Measurements from ENCODE around the gene SPRR4. TPM values are rescaled to one million over a fixed set of nuclear protein-coding genes. Genes with fewer than 3 reads are reported as not detected.

SPRR4 gene
- total RNA-seq, 1 experiment from 2014 or later: not detected

DNA sequence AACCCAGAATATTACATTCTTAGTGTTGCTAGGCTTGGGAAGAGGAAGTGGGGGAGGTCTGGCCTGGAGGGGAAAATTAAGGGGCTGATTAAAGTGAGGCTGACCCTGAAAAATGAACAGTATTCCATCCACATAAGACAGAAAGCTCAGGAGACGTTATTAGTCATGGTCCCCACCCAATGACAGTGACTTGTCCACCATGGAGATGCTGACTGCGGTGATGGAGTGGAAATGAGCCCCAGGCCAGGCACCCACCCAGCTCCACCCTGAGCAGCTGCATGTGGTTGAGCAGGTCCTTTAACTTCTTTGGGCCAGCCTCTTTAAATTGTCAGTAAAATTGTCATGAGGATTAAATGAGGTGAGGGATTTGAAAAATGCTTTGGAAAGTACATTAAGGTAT, 1.4 kb upstream of the SPRR4 start:
- no peak overlapping the region for H3K4me3 ChIP-seq (ENCODE audit: low read length)
- no peaks in the 10 kb centered on the region for H3K27me3 ChIP-seq (ENCODE audit: low read length)
- H3K79me2 ChIP-seq (ENCODE audit: low read length): no peaks in the 10 kb centered on the region
- H3K9me2 ChIP-seq (replicated peaks; ENCODE audit: insufficient read depth, low read length): no peaks in the 10 kb centered on the region
- H3K9me3 ChIP-seq (ENCODE audit: low read length): no peaks in the 10 kb centered on the region
- no peak overlapping the region for H2AFZ ChIP-seq (ENCODE audit: low read length)
- no peak overlapping the region for H3K27ac ChIP-seq (ENCODE audit: low read length)
- peaks cover 22% of the 10 kb centered on the region for H3K4me1 ChIP-seq (ENCODE audit: low read length)
- no peaks in the 10 kb centered on the region for H3K36me3 ChIP-seq (ENCODE audit: insufficient read depth, low read length)
- DNase-seq: no peak
- H4K20me1 ChIP-seq (ENCODE audit: insufficient read depth, low read depth, low read length): no peaks in the 10 kb centered on the region
- H3K9ac ChIP-seq (ENCODE audit: low read length): no peak overlapping the region
- no peak overlapping the region for H3K4me2 ChIP-seq (ENCODE audit: low read depth, low read length, poor library complexity, severe bottlenecking)

DNA sequence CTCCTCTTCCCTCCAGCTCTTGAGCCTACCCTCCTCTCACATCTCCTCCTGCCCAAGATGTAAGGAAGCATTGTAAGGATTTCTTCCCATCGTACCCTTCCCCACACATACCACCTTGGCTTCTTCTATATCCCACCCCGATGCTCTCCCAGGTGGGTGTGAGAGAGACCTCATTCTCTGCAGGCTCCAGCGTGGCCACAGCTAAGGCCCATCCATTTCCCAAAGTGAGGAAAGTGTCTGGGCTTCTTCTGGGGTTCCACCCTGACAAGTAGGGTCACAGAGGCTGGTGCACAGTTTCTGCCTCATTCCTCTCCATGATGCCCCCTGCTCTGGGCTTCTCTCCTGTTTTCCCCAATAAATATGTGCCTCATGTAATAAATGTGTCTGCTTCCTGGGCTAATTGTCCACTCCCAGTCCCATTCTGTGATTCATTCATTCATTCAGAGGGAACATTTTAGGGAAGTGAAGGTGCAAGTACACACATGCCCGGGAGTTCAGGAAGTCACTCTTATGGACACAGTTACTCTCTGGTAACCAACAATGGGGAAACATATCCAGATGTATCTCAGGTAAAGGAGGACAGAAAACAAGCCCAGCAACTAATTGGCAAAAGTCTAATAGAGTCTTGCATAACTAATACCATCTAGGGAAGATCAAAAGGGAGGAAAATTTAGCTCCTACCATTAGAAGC, 1.9 kb downstream of the SPRR4 start:
- Histone ChIP-seq H3K4me3 (ENCODE audit: low read length) (no peak overlapping the region), H4K20me1 (ENCODE audit: insufficient read depth, low read depth, low read length) (no peaks in the 10 kb centered on the region)

DNA sequence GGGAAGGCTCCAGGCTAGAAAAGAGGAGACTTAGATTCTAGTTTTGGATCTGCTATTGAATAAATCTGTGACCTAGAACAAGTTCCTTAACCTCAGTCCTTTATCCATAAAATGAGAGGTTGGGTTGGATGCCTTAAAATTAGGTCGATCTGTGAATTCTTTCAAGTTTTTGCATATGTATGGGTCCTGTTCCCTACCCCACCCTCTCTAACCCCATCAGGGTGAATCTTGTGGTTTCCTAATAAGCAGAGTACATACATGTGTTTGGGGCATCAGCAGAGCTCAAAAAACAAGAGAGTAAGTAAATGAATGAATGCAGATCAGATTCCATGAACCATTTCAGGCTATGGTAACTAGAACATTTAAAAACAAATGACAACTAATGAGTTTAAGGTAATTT, 6.2 kb downstream of the SPRR4 start:
- no peak for DNase-seq
- H3K4me3 ChIP-seq (ENCODE audit: low read length): no peak overlapping the region

More for the DNA sequence above, 1.9 kb downstream of the SPRR4 start:
- H3K36me3 ChIP-seq (ENCODE audit: insufficient read depth, low read length): no peaks in the 10 kb centered on the region
- H3K9ac ChIP-seq (ENCODE audit: low read length): no peak overlapping the region
- no peaks in the 10 kb centered on the region for H3K27me3 ChIP-seq (ENCODE audit: low read length)
- H3K27ac ChIP-seq (ENCODE audit: low read length): no peak overlapping the region
- H3K79me2 ChIP-seq (ENCODE audit: low read length): no peaks in the 10 kb centered on the region
- H3K9me3 ChIP-seq (ENCODE audit: low read length): no peaks in the 10 kb centered on the region
- no peak overlapping the region for H2AFZ ChIP-seq (ENCODE audit: low read length)
- H3K4me1 ChIP-seq (ENCODE audit: low read length): peaks cover 25% of the 10 kb centered on the region
- H3K4me2 ChIP-seq (ENCODE audit: low read depth, low read length, poor library complexity, severe bottlenecking): no peak overlapping the region
- DNase-seq: no peak
- no peaks in the 10 kb centered on the region for H3K9me2 ChIP-seq (replicated peaks; ENCODE audit: insufficient read depth, low read length)

DNA sequence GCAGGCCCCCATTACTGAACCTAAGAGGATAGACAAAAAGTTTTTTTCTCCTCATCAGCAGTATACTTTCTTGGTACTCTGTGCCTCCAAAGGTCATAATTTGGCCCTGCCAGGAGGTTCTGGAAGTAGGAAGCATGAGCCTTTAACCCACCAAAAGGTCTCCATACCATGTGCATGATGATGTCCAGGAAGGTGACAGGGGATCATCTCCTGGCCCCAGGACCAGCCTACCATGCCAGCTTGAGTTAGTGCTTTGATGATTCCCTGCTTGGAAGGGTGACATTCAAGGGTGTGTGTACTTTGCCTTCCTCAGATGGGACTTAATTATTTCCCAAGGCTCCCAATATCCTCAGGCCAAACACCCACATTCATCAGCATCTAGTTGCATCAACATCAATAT, 7.2 kb downstream of the SPRR4 start:
- H3K36me3 ChIP-seq (ENCODE audit: insufficient read depth, low read length): no peaks in the 10 kb centered on the region
- H3K79me2 ChIP-seq (ENCODE audit: low read length): no peaks in the 10 kb centered on the region
- no peaks in the 10 kb centered on the region for H3K27me3 ChIP-seq (ENCODE audit: low read length)
- no peak for DNase-seq
- no peaks in the 10 kb centered on the region for H3K9me2 ChIP-seq (replicated peaks; ENCODE audit: insufficient read depth, low read length)
- no peaks in the 10 kb centered on the region for H3K9me3 ChIP-seq (ENCODE audit: low read length)
- H3K27ac ChIP-seq (ENCODE audit: low read length): no peak overlapping the region
- peaks cover 35% of the 10 kb centered on the region for H3K4me1 ChIP-seq (ENCODE audit: low read length)
- H3K4me2 ChIP-seq (ENCODE audit: low read depth, low read length, poor library complexity, severe bottlenecking): no peak overlapping the region
- H4K20me1 ChIP-seq (ENCODE audit: insufficient read depth, low read depth, low read length): no peaks in the 10 kb centered on the region
- H3K9ac ChIP-seq (ENCODE audit: low read length): no peak overlapping the region
- H3K4me3 ChIP-seq (ENCODE audit: low read length): no peak overlapping the region
- H2AFZ ChIP-seq (ENCODE audit: low read length): no peak overlapping the region

More for the DNA sequence above, 6.2 kb downstream of the SPRR4 start:
- Histone ChIP-seq H3K9me3 (ENCODE audit: low read length) (no peaks in the 10 kb centered on the region), H3K9me2 (replicated peaks; ENCODE audit: insufficient read depth, low read length) (no peaks in the 10 kb centered on the region), H2AFZ (ENCODE audit: low read length) (no peak overlapping the region), H3K79me2 (ENCODE audit: low read length) (no peaks in the 10 kb centered on the region), H3K4me2 (ENCODE audit: low read depth, low read length, poor library complexity, severe bottlenecking) (no peak overlapping the region), H3K27me3 (ENCODE audit: low read length) (no peaks in the 10 kb centered on the region), H4K20me1 (ENCODE audit: insufficient read depth, low read depth, low read length) (no peaks in the 10 kb centered on the region), H3K9ac (ENCODE audit: low read length) (no peak overlapping the region), H3K27ac (ENCODE audit: low read length) (no peak overlapping the region), H3K4me1 (ENCODE audit: low read length) (peaks cover 35% of the 10 kb centered on the region), H3K36me3 (ENCODE audit: insufficient read depth, low read length) (no peaks in the 10 kb centered on the region)

DNA sequence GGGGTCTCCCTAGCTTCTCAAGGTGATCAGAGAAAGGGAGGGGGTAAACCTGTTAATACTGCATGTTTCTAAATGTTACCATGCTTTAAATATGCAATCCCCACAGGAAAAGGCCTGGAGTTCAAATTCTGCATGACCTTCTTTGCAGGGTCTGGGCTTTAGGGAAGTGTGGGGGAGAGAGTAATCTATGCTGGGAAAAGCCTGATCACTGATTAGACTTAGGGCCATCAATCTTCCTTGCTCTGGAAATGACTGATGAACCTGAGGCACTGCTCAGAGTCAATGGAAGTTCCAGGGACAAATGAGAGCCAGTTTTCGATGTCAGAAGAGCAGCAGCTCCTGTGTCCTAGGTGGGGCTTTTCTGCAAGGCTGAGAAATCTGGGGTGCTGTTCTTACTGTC, 10.2 kb downstream of the SPRR4 start:
- Histone ChIP-seq H3K9me2 (replicated peaks; ENCODE audit: insufficient read depth, low read length) (no peaks in the 10 kb centered on the region), H3K4me1 (ENCODE audit: low read length) (peaks cover 35% of the 10 kb centered on the region), H3K4me2 (ENCODE audit: low read depth, low read length, poor library complexity, severe bottlenecking) (no peak overlapping the region), H2AFZ (ENCODE audit: low read length) (no peak overlapping the region), H4K20me1 (ENCODE audit: insufficient read depth, low read depth, low read length) (no peaks in the 10 kb centered on the region), H3K27ac (ENCODE audit: low read length) (no peak overlapping the region), H3K4me3 (ENCODE audit: low read length) (no peak overlapping the region), H3K27me3 (ENCODE audit: low read length) (no peaks in the 10 kb centered on the region), H3K9me3 (ENCODE audit: low read length) (no peaks in the 10 kb centered on the region), H3K9ac (ENCODE audit: low read length) (no peak overlapping the region), H3K79me2 (ENCODE audit: low read length) (no peaks in the 10 kb centered on the region), H3K36me3 (ENCODE audit: insufficient read depth, low read length) (no peaks in the 10 kb centered on the region)
- DNase-seq: no peak

DNA sequence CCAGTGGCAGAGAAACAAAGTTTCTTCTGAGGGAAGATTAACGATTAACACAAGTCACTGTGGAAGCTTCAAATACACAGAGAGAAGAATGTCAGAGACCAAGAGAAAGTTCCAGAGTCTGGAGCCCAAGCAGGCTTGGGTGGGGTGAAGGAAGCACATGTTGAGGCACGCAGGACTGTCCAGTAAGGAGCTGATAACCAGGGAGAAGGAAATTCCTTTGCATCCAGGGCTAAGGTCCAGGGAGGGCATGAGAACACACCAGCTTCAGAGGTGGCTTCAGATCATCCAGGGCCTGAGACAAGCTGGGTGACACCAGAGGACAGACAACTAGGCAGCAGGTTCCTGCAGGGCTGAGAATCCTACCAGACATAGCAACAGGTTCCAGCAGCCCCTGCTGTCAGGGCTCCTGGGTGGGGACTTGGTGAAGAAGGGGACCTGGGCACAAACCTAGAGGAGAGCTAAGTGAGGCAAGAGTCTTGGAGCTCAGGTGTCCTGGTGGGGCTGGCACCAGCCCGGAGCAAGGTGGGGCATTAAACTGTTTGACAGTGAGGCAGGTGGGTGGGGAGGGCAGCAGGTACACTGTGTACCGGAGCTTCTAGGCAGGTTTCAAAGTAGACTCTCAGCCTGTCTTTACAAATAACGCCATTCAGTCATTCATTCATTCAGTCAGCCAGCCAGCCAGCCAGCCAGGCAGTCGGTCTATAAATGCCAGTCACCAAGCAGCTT, 10.9 kb downstream of the SPRR4 start:
- no peaks in the 10 kb centered on the region for H3K36me3 ChIP-seq (ENCODE audit: insufficient read depth, low read length)
- no peak overlapping the region for H3K9ac ChIP-seq (ENCODE audit: low read length)
- no peaks in the 10 kb centered on the region for H3K9me2 ChIP-seq (replicated peaks; ENCODE audit: insufficient read depth, low read length)
- H3K4me2 ChIP-seq (ENCODE audit: low read depth, low read length, poor library complexity, severe bottlenecking): no peak overlapping the region
- H3K79me2 ChIP-seq (ENCODE audit: low read length): no peaks in the 10 kb centered on the region
- DNase-seq: no peak
- H3K27me3 ChIP-seq (ENCODE audit: low read length): no peaks in the 10 kb centered on the region
- H2AFZ ChIP-seq (ENCODE audit: low read length): no peak overlapping the region
- H3K27ac ChIP-seq (ENCODE audit: low read length): no peak overlapping the region
- no peaks in the 10 kb centered on the region for H4K20me1 ChIP-seq (ENCODE audit: insufficient read depth, low read depth, low read length)
- no peak overlapping the region for H3K4me3 ChIP-seq (ENCODE audit: low read length)
- H3K4me1 ChIP-seq (ENCODE audit: low read length): peaks cover 35% of the 10 kb centered on the region
- H3K9me3 ChIP-seq (ENCODE audit: low read length): no peaks in the 10 kb centered on the region

DNA sequence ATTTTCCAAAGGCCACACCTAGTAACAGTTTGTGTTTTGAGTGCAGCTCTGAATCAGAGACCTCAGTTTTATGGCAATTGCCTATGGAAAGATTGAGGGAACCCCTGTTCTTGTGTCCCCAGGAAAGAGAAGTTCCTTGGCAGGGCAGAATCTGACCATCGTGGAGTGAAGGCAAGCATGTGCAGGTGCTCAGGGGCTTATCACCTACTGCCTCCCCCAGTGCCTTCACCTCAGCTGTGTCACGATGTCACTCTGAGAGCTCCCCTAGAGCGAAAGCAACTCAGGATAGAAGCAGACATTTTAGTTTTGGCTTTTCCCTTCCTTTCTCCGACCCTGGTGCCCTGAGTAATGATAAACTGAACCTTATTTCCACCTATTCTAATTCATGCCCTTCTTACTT, 11.6 kb downstream of the SPRR4 start:
- no peaks in the 10 kb centered on the region for H3K9me2 ChIP-seq (replicated peaks; ENCODE audit: insufficient read depth, low read length)
- H3K4me1 ChIP-seq (ENCODE audit: low read length): peaks cover 32% of the 10 kb centered on the region
- H3K9ac ChIP-seq (ENCODE audit: low read length): no peak overlapping the region
- H3K79me2 ChIP-seq (ENCODE audit: low read length): no peaks in the 10 kb centered on the region
- DNase-seq: no peak
- no peaks in the 10 kb centered on the region for H3K9me3 ChIP-seq (ENCODE audit: low read length)
- no peak overlapping the region for H3K4me3 ChIP-seq (ENCODE audit: low read length)
- H3K36me3 ChIP-seq (ENCODE audit: insufficient read depth, low read length): no peaks in the 10 kb centered on the region
- H3K4me2 ChIP-seq (ENCODE audit: low read depth, low read length, poor library complexity, severe bottlenecking): no peak overlapping the region
- no peaks in the 10 kb centered on the region for H3K27me3 ChIP-seq (ENCODE audit: low read length)
- H3K27ac ChIP-seq (ENCODE audit: low read length): no peak overlapping the region
- H4K20me1 ChIP-seq (ENCODE audit: insufficient read depth, low read depth, low read length): no peaks in the 10 kb centered on the region
- no peak overlapping the region for H2AFZ ChIP-seq (ENCODE audit: low read length)

DNA sequence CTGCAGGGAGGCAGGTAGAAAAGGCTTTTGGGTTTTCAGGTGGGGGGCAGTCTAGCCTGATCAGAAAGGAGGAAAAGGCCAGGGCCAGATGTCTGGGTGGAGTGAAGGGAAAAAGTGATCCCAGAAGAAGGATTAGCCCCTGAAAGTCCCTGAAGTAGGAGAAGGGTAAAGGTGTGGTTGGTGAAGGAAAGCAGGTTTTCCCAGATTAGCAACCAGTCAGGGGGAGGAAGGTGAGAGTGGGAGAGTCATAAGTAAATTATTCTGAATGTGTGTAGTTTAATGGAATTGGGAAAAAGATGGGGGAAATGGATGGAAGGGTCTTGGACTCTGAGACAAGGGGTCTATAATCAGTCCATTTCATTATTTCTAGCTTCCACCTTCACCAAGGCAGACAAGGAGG, 12.8 kb downstream of the SPRR4 start:
- peaks cover 24% of the 10 kb centered on the region for H3K4me1 ChIP-seq (ENCODE audit: low read length)
- no peaks in the 10 kb centered on the region for H4K20me1 ChIP-seq (ENCODE audit: insufficient read depth, low read depth, low read length)
- no peak overlapping the region for H3K9ac ChIP-seq (ENCODE audit: low read length)
- no peaks in the 10 kb centered on the region for H3K27me3 ChIP-seq (ENCODE audit: low read length)
- H2AFZ ChIP-seq (ENCODE audit: low read length): no peak overlapping the region
- no peak overlapping the region for H3K27ac ChIP-seq (ENCODE audit: low read length)
- no peaks in the 10 kb centered on the region for H3K9me2 ChIP-seq (replicated peaks; ENCODE audit: insufficient read depth, low read length)
- H3K9me3 ChIP-seq (ENCODE audit: low read length): no peaks in the 10 kb centered on the region
- no peak overlapping the region for H3K4me3 ChIP-seq (ENCODE audit: low read length)
- no peak for DNase-seq
- H3K4me2 ChIP-seq (ENCODE audit: low read depth, low read length, poor library complexity, severe bottlenecking): no peak overlapping the region
- no peaks in the 10 kb centered on the region for H3K36me3 ChIP-seq (ENCODE audit: insufficient read depth, low read length)
- H3K79me2 ChIP-seq (ENCODE audit: low read length): no peaks in the 10 kb centered on the region

Measured in Karpas-422 (cell line).